GM18508 (cell line): ENCODE data around the gene STH.
"Not testable (repeated sequence)": the region's sequence is repeated elsewhere in the genome, so short reads cannot be mapped to it uniquely, and the experiment has no call there.

Source experiments
- ATAC-seq: cut with Tn5 transposase; IDR thresholded peaks from one replicate; pipeline ENCODE4 v1.9.1; 2021; ENCODE audit warnings: moderate number of reproducible peaks; ENCODE audit not compliant: insufficient read depth, unreplicated experiment

The STH gene, protein sequence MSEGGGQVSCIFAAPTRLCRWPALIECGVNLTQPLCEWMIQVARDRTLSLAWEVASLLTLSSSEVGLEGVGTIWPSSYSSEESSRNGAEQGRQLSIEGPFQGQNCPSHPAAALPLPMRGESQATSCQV

GRCh38 chr17:45998987-45999899 lies at the start of gene STH:
Gene STH (plus strand): TSS chr17:45999250. CDS start chr17:45999280, 30 bp downstream.
- ATAC-seq: no peak

- no peak for ATAC-seq
Measured at GRCh38 chr17:45949755-45950320, 49.2 kb upstream of the STH start.

GRCh38 chr17:45950888-45951287 lies 48.2 kb upstream of the STH start:
- ATAC-seq: no peak

GRCh38 chr17:45951403-45951802 lies 47.6 kb upstream of the STH start:
- no peak for ATAC-seq

DNA sequence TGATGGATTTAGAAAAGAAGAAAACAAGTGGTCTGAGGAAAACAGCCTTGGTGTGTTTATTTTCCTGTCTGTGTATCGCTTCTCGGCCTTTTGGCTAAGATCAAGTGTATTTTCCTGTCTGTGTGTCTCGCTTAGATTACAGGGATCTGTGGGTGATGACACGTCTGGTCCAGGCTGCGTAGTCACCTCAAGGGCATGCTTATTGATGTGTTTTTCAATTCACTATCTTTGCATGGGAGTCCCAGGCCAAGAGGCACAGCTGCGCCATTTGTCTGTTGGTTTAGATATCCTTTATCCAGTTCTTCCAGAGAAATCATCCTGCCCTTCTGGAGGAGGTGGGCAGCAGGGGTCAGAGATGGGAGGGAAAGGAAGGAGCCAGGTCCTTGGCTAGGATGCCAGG lies 47.1 kb upstream of the STH start:
- ATAC-seq: no peak

GRCh38 chr17:45952814-45953320 lies 46.2 kb upstream of the STH start:
- ATAC-seq: no peak

DNA sequence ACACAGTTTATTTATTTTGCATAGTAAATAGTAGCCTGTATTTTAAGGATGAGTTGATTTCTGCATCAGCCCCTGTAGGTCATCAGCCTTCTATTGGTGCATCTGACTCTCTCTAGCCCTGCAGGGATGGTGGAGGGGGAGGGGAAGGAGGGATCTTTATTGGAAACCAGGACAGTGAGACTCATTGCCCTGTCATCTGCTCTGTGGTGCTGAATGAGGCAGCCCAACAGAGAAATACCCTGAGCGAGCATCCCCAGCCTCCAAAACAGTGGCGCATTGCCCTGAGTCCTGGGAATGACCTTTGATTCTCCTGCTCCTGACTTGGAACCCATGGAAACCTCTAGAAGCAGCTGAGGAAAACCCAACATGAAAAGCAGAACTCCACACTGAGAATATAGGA lies 45.5 kb upstream of the STH start:
- ATAC-seq: no peak

DNA sequence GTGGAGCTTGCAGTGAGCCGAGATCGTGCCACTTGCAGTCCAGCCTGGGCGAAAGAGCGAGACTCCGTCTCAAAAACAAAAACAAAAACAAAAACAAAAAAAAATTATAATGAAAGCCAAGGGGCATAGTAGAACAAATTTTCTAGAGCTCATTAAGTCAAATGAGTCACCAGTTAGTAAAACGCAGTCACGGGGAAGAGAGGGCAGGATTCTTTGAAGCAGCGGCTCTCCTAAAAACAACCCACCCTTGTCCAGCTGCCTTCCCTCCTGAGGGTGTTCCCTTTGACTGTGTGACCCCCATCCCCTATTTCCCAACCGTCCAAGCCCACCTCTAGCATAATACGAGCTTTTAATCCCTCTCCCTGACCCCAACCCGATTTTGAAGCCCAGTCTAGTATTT lies 44.1 kb upstream of the STH start:
- no peak for ATAC-seq

DNA sequence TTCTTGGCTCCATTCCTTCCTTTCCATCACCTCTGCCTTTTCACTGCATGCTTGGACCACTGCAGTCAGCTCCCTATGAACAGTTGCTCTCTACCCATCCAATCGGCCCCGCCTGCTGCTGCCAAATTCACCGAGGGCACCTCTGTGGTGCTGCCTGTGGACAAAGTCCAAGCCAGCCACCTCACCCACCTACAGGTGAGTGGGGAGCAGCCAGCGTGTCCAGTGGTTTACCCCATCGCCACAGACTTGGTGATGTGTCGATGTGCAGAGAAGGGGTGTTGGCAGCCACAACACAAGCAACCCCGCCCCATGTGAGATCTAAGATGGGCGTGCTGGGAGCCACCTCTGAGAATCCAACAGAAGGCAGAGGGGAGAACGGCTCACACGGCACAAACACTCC lies 43.7 kb upstream of the STH start:
- no peak for ATAC-seq

DNA sequence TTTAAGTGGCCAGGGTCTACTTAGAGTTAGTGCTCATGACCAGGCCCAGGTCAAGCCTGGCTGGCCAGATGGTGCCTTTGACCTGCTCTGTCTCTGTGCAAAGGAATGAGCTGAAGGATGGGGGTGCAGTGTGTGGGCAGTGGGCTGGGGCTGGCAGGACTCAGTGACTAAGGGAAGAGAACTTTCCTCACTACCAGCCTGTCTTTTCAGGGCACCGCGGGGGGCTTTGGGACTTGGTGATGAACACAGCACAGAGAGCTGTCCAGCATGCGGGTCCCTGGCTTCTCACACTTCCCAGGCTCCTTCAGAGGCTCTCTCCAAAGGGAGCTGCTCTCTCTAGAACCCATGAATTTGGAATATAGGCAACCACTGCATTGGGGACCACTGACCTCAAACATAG lies 43.0 kb upstream of the STH start:
- no peak for ATAC-seq

DNA sequence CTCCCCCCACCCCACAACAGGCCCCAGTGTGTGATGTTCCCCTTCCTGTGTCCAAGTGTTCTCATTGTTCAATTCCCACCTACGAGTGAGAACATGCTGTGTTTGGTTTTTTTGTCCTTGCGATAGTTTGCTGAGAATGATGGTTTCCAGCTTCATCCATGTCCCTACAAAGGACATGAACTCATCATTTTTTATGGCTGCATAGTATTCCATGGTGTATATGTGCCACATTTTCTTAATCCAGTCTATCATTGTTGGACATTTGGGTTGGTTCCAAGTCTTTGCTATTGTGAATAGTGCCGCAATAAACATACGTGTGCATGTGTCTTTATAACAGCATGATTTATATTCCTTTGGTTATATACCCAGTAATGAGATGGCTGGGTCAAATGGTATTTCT lies 42.3 kb upstream of the STH start:
- not testable (repeated sequence) for ATAC-seq

DNA sequence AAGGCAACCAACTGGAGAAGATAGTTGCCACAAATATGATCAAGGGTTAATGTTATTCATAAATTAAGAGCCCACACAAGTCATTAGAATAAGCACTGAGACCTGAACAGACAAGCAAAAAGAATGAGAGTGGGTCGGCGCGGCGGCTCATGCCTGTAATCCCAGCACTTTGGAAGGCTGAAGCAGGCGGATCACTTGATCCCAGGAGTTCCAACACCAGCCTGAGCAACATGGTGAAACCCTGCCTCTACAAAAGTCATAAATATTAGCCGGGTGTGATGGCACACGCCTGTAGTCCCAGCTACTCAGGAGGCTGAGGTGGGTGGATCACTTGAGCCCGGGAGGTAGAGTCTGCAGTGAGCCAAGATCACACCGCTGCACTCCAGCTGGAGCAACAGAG lies 40.7 kb upstream of the STH start:
- ATAC-seq: no peak

DNA sequence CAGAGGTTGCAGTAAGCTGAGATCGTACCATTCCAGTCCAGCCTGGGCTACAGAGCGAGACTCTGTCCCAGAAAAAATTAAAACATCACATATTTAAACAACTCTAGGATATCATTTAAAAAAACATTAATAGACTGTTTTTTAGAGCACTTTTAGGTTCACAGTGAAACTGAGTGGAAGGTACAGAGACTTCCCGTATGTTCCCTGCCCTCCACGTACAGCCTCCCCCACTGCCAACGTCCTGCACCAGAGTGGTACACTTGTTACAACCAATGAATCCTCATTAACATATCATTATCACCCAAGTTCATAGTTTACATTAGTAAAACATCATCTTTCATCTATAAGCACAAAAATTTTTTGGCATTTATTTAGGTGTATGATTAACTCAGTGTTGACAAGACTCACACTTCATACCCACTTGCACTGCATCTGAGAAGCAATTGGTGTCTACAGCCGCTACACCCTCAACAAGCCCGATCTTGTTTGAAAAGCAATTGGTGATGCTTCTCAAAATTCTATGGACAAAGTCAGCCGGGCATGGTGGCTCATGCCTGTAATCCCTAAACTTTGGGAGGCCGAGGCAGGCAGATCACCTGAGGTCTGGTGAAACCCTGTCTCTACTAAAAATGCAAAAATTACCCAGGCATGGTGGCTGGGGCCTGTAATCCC lies 39.9 kb upstream of the STH start:
- no peak for ATAC-seq

DNA sequence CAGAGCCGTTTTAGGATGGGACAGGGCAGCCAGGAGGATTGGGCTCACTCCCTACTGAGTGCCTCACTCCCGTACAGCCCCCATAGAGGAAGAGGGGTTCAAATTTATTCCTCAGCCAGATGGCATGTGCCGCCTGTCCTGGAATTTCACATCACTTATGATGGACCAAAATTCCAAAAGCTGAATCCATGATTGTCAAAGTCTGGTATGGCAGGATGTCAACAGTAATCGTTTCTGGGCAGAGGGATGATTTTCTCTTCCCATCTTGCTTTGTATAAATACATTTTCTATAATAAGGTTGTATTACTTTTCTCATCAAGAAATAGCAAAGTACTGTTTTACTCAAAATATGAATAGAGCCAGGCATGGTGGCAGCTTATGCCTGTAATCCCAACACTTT lies 38.7 kb upstream of the STH start:
- no peak for ATAC-seq

- no peak for ATAC-seq
Measured at GRCh38 chr17:45961206-45961605, 37.8 kb upstream of the STH start.

DNA sequence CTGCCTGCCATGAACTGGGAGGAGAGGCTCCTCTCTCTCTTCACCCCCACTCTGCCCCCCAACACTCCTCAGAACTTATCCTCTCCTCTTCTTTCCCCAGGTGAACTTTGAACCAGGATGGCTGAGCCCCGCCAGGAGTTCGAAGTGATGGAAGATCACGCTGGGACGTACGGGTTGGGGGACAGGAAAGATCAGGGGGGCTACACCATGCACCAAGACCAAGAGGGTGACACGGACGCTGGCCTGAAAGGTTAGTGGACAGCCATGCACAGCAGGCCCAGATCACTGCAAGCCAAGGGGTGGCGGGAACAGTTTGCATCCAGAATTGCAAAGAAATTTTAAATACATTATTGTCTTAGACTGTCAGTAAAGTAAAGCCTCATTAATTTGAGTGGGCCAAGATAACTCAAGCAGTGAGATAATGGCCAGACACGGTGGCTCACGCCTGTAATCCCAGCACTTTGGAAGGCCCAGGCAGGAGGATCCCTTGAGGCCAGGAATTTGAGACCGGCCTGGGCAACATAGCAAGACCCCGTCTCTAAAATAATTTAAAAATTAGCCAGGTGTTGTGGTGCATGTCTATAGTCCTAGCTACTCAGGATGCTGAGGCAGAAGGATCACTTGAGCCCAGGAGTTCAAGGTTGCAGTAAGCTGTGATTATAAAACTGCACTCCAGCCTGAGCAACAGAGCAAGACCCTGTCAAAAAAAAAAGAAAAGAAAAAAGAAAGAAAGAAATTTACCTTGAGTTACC lies 36.7 kb upstream of the STH start:
- ATAC-seq: no peak

- ATAC-seq: no peak
Measured at GRCh38 chr17:45963283-45963682, 35.8 kb upstream of the STH start.

DNA sequence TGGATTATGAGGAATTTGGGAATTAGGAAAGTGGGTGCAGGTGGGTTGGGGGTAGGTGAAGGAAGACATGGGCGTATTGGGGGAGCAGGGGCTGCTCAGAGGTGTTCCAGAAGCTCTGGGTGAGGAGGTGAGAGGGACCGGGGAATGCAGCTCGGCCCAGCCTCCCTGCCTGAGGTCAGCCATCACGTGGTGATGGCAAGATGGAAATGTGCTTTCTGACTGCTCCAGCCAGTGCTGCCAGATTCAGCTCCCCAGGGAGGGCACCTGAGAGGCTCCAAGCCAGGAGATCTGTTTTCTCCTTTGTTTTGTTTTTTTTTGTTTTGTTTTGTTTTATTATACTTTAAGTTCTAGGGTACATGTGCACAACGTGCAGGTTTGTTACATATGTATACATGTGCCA lies 35.2 kb upstream of the STH start:
- no peak for ATAC-seq

- ATAC-seq: no peak
Measured at GRCh38 chr17:45964634-45965033, 34.4 kb upstream of the STH start.

DNA sequence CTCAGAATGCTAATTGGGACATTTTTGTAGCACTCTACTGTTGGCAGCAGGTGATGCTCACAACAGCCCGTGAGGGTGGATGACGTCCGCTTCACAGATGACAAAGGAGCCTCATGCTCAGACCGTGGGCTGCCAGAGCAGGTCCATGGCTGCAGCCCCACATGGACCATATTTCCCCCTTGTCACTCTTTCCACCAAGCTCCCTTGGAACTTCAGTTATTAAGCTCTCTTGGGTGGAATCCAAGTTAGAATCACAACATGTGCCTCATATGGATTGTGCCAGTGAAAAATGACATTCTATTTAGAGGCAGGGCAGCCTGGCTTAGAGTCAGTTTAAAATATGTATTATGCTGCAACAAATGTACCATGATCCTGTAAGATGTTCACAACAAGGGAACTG lies 33.2 kb upstream of the STH start:
- ATAC-seq: no peak
